Natural killer cell (primary cell): ENCODE data around the gene SNRPD3. TPM values are rescaled to one million over a fixed set of nuclear protein-coding genes. Genes with fewer than 3 reads are reported as not detected.

Source experiments
- ATAC-seq, 3 donors: fragments of 150-1000 bp in 2 of 3; fragments of 200-7000 bp in 1 of 3; cut with Tn5 transposase; 1 replicate in 1 of 3; 2 replicates in 2 of 3; pipeline ENCODE4 v1.10.0; 2021; ENCODE audit warnings: mild to moderate bottlenecking in 2 of 3, moderate library complexity in 2 of 3
- DNase-seq, 2 donors: peaks; one replicate each; pipeline versions ENCODE4 v3.0.0 to v3.0.0-alpha.2; 2013 to 2021; ENCODE audit warnings: mixed read lengths in 1 of 2
- H3K27ac ChIP-seq: one replicate; pipeline ENCODE4 v1.5.1; 2013; ENCODE audit warnings: mild to moderate bottlenecking, low read length
- H3K27me3 ChIP-seq: one replicate; pipeline ENCODE4 v1.6.1; 2013; ENCODE audit warnings: low read length; ENCODE audit not compliant: control insufficient read depth, insufficient read depth
- H3K36me3 ChIP-seq: one replicate; pipeline ENCODE4 v1.6.1; 2013; ENCODE audit warnings: low read length; ENCODE audit not compliant: control insufficient read depth, insufficient read depth
- H3K4me1 ChIP-seq: one replicate; pipeline ENCODE4 v1.6.1; 2013; ENCODE audit warnings: low read length; ENCODE audit not compliant: control insufficient read depth, insufficient read depth
- H3K4me3 ChIP-seq: one replicate; pipeline ENCODE4 v1.5.1; 2013; ENCODE audit warnings: low read length
- H3K9me3 ChIP-seq: one replicate; pipeline ENCODE4 v1.6.1; 2013; ENCODE audit warnings: low read length; ENCODE audit not compliant: control insufficient read depth, insufficient read depth
- H3K27ac Mint-ChIP-seq, 2 donors: one replicate each; pipeline ENCODE4 v1.8.0; 2022; ENCODE audit warnings: mild to moderate bottlenecking in 2 of 2, mixed read lengths in 2 of 2, moderate library complexity in 1 of 2
- H3K27me3 Mint-ChIP-seq, 2 donors: one replicate each; pipeline ENCODE4 v1.8.0; 2022; ENCODE audit warnings: low read depth in 2 of 2, mixed read lengths in 2 of 2
- H3K36me3 Mint-ChIP-seq: one replicate; pipeline ENCODE4 v1.8.0; 2022; ENCODE audit warnings: mixed read lengths
- H3K4me1 Mint-ChIP-seq, 2 donors: one replicate each; pipeline ENCODE4 v1.8.0; 2022; ENCODE audit warnings: mixed read lengths in 2 of 2
- H3K4me3 Mint-ChIP-seq: one replicate; pipeline ENCODE4 v1.8.0; 2022; ENCODE audit warnings: mild to moderate bottlenecking, moderate library complexity, mixed read lengths
- H3K9me3 Mint-ChIP-seq, 2 donors: one replicate each; pipeline ENCODE4 v1.8.0; 2022; ENCODE audit warnings: mixed read lengths in 2 of 2
- WGBS: methylation state at CpG from one replicate; pipeline ENCODE4 v1.1.7; 2013; ENCODE audit warnings: missing lambda C conversion rate; ENCODE audit not compliant: insufficient coverage; 5-methylcytosine and 5-hydroxymethylcytosine counted together
- intact Hi-C: fragments of 100-400 bp; cut with micrococcal nuclease; formaldehyde crosslinking; loops from one replicate; pipeline ENCODE4 v1.14.2; 2022
- total RNA-seq, 4 donors: library from RNA; stranded (reverse); fragments of 120-200 nt in 1 of 4; gene quantifications; one replicate each; pipeline versions ENCODE4 v1.2.3 to v1.2.4, GENCODE V29; 2013 to 2022
- TF ChIP-seq, protein P1 (sequence below): fragments of 200-600 bp; IDR thresholded peaks from one replicate; pipeline ENCODE4 v1.8.0; 2022; ENCODE audit warnings: antibody characterized with exemption

SNRPD3 gene
- total RNA-seq, 3 donors from 2014 or later (not counting 1 experiment from before 2014, with no cell fraction given) = 40.9 to 44.6 (median 44.0) TPM

DNA sequence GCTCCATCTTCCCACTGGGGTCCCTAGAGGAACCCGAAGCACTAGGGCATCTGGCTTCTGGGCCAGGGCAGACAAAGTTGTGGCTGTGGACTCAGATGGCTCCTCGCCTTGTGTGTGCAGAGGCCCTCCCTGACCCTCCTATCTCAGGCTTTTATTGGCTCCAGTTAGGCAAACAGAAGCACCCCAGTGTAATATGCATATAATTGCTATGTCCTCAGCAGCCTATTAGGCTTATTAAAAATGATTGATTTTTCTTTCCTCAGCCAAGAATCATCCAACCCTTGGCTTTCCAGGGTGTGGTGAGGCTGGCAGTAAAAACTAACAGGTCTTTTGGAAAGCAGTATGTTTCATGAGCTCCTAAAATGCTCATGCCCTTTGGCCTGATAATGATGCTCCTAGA, 38.4 kb upstream of the SNRPD3 start:
- Mint-ChIP-seq H3K9me3 (no peaks in the 10 kb centered on the region), H3K4me3 (no peak overlapping the region), H3K4me1 (peaks cover 12 to 22% of the 10 kb centered on the region in 2 donors), H3K27me3 (no peaks in the 10 kb centered on the region), H3K27ac (no peak overlapping the region), H3K36me3 (no peaks in the 10 kb centered on the region)
- WGBS = 89% methylated on average over 2 of the region's 2 CpGs
- TF ChIP-seq, protein P1, sequence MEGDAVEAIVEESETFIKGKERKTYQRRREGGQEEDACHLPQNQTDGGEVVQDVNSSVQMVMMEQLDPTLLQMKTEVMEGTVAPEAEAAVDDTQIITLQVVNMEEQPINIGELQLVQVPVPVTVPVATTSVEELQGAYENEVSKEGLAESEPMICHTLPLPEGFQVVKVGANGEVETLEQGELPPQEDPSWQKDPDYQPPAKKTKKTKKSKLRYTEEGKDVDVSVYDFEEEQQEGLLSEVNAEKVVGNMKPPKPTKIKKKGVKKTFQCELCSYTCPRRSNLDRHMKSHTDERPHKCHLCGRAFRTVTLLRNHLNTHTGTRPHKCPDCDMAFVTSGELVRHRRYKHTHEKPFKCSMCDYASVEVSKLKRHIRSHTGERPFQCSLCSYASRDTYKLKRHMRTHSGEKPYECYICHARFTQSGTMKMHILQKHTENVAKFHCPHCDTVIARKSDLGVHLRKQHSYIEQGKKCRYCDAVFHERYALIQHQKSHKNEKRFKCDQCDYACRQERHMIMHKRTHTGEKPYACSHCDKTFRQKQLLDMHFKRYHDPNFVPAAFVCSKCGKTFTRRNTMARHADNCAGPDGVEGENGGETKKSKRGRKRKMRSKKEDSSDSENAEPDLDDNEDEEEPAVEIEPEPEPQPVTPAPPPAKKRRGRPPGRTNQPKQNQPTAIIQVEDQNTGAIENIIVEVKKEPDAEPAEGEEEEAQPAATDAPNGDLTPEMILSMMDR = no peak
- DNase-seq = no peak
- no peak for ATAC-seq
- H3K27me3 ChIP-seq = no peaks in the 10 kb centered on the region
- no peak overlapping the region for H3K27ac ChIP-seq
- H3K4me3 ChIP-seq = no peak overlapping the region
- H3K4me1 ChIP-seq = peaks cover 15% of the 10 kb centered on the region
- no peaks in the 10 kb centered on the region for H3K36me3 ChIP-seq
- no peaks in the 10 kb centered on the region for H3K9me3 ChIP-seq
- intact Hi-C loops = no loop called here

DNA sequence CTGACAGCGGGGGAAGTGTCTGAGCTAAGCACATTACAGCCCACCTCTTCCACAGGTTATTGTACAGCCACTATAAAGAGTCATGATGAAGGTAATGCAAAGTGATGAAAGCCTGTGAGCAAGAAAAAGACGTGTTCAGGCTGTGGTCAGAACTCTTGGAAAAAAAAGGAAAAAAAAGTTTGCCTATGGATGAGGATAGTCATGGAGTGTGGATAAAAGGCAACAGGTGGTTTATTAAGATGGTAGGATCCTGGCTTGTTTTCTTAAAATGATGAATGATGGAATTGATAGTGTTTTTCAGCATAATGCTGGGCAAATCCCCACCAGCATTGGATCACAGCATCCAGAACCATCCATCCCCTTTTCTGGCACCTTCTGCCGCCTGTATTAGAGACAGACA, 37.6 kb upstream of the SNRPD3 start:
- intact Hi-C loops = no loop called here
- Mint-ChIP-seq H3K27me3 (no peaks in the 10 kb centered on the region), H3K4me3 (no peak overlapping the region), H3K4me1 (peaks cover 5 to 16% of the 10 kb centered on the region in 2 donors), H3K27ac (no peak overlapping the region), H3K9me3 (no peaks in the 10 kb centered on the region), H3K36me3 (no peaks in the 10 kb centered on the region)
- 80% methylated on average over 2 of the region's 3 CpGs for WGBS
- Histone ChIP-seq H3K4me1 (peaks cover 12% of the 10 kb centered on the region), H3K27me3 (no peaks in the 10 kb centered on the region), H3K4me3 (no peak overlapping the region), H3K36me3 (no peaks in the 10 kb centered on the region), H3K27ac (no peak overlapping the region), H3K9me3 (no peaks in the 10 kb centered on the region)
- no peak for DNase-seq
- TF ChIP-seq, protein P1 = no peak
- ATAC-seq = no peak

DNA sequence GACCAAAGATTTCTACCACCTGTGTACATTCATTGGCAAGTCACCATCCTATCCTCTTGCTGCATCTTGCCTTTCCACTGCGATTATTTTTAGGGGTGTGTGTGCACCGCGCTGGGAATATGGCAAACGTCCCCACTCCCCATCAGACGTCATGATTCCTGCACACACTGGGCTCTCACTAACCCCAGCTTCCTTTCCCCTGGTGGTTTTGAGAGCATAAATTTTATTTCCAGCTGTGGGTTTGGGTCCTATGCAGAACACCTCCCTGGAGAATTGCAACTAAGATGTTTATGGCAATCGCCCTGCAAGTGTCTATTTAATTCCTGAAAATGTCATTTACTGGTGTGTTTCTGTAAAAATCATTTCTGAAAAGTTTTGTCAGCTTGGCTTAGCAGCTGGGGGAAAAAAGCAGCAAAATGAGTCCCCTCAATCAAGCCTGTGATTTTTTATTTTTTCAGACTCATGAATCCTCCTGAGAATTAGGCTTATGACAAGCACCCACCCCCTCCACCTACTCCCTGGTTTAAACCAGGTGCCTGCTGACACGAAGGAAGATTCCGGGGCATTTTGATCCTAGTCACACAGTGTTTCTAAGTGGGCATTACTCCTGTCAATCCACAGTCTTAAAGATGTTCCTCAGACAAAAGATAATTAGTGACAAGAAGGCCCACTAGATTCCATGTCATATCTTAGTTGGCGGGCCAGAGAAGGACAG, 36.9 kb upstream of the SNRPD3 start:
- no peak for ATAC-seq
- no peak overlapping the region for H3K4me3 ChIP-seq

More for the DNA sequence above, 36.9 kb upstream of the SNRPD3 start:
- intact Hi-C loops = no loop called here
- Mint-ChIP-seq H3K4me1 (peaks cover 5 to 16% of the 10 kb centered on the region in 2 donors), H3K27ac (no peak overlapping the region), H3K9me3 (no peaks in the 10 kb centered on the region), H3K27me3 (no peaks in the 10 kb centered on the region), H3K36me3 (no peaks in the 10 kb centered on the region), H3K4me3 (no peak overlapping the region)
- WGBS = 31% methylated on average over 8 of the region's 9 CpGs
- no peak for DNase-seq
- TF ChIP-seq, protein P1 = no peak
- Histone ChIP-seq H3K36me3 (no peaks in the 10 kb centered on the region), H3K4me1 (peaks cover 10% of the 10 kb centered on the region), H3K9me3 (no peaks in the 10 kb centered on the region), H3K27ac (no peak overlapping the region), H3K27me3 (no peaks in the 10 kb centered on the region)
